ENCODE data around the gene PRKACA.

The PRKACA gene

DNA sequence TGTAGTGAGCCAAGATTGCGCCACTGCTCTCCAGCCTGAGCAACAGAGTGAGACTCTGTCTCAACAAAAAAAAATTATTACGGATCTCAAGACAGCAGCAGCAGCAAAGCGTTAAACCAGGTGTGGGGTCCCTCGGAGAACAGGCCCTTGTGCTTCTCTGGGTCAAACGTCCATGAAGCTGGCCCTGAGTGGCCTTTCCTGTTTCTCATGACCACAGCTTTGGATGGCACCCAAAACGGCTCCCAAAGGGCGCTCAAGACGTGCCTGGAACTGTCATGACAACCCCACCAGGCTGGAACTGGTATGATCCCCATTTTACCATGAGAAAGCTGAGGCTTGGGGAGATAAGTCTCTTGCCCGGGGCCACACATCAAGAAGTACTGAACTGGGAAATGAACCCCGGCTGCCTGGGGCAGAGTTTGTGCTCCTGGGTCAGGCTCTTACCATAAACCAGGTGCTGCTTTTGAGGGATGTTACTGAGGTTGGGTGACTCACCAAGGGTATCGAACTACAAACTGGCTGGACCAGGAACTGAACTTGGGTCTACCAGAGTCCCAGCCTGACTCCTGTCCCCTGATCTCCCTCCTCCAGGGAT is 15.4 kb downstream of the PRKACA start:
- no peak for FAIRE-seq
- TF ChIP-seq, protein P1, sequence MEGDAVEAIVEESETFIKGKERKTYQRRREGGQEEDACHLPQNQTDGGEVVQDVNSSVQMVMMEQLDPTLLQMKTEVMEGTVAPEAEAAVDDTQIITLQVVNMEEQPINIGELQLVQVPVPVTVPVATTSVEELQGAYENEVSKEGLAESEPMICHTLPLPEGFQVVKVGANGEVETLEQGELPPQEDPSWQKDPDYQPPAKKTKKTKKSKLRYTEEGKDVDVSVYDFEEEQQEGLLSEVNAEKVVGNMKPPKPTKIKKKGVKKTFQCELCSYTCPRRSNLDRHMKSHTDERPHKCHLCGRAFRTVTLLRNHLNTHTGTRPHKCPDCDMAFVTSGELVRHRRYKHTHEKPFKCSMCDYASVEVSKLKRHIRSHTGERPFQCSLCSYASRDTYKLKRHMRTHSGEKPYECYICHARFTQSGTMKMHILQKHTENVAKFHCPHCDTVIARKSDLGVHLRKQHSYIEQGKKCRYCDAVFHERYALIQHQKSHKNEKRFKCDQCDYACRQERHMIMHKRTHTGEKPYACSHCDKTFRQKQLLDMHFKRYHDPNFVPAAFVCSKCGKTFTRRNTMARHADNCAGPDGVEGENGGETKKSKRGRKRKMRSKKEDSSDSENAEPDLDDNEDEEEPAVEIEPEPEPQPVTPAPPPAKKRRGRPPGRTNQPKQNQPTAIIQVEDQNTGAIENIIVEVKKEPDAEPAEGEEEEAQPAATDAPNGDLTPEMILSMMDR (IDR thresholded peaks at IDR 0.05; ENCODE audit: insufficient read depth, missing control alignments), result no peak

DNA sequence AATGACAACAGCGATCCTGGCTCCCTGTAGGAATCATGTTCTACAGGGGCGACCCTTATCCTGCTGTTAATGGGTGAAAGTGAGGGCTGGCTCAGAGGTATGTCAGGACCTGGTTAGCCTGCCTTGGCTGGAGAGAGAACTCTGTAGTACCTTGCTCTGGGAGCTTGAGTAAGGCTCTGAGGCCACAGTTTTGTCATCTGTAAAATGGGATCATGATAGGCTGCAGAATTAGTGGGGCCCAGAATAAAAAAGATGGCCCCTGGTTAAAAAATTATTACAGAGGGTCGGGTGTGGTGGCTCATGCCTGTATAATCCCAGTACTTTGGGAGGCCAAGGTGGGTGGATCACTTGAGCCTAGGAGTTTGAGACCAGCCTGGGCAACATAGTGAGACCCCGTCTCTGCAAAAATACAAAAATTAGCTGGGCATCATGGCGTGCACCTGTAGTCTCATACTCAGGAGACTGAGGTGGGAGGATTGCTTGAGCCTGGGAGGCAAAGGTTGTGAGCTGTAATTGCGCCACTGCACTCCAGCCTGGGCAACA is 16.5 kb downstream of the PRKACA start:
- DNase-seq (ENCODE audit: insufficient read length, low spot score), result no peak
- TF ChIP-seq, protein P1 (IDR thresholded peaks at IDR 0.05; ENCODE audit: insufficient read depth, missing control alignments), result no peak
- FAIRE-seq, result no peak

More for the DNA sequence above, 15.4 kb downstream of the PRKACA start:
- DNase-seq (ENCODE audit: insufficient read length, low spot score), result no peak

GRCh38 chr19:14097532-14098151 is 19.9 kb downstream of the PRKACA start:
- TF ChIP-seq, protein P1 (IDR thresholded peaks at IDR 0.05; ENCODE audit: insufficient read depth, missing control alignments), result peak; percentile 12
- DNase-seq (ENCODE audit: insufficient read length, low spot score), result no peak
- no peak for FAIRE-seq

GRCh38 chr19:14096272-14096992 is 21.1 kb downstream of the PRKACA start:
- no peak for FAIRE-seq
- DNase-seq (ENCODE audit: insufficient read length, low spot score), result no peak
- TF ChIP-seq, protein P1 (IDR thresholded peaks at IDR 0.05; ENCODE audit: insufficient read depth, missing control alignments), result peak; percentile 2

GRCh38 chr19:14094854-14095253 is 22.7 kb downstream of the PRKACA start:
- TF ChIP-seq, protein P1 (IDR thresholded peaks at IDR 0.05; ENCODE audit: insufficient read depth, missing control alignments), result no peak
- no peak for DNase-seq (ENCODE audit: insufficient read length, low spot score)

GRCh38 chr19:14093117-14093823 is 24.3 kb downstream of the PRKACA start:
- TF ChIP-seq, protein P1 (IDR thresholded peaks at IDR 0.05; ENCODE audit: insufficient read depth, missing control alignments), result no peak
- FAIRE-seq (no peak), DNase-seq (ENCODE audit: insufficient read length, low spot score) (no peak)

More at GRCh38 chr19:14094854-14095253, 22.7 kb downstream of the PRKACA start:
- no peak for FAIRE-seq
